ENCODE results near the gene MAT2A.
A peak's percentile ranks its signal among the peaks of the same experiment; 100 is the strongest.
"Not testable (repeated sequence)": the region's sequence is repeated elsewhere in the genome, so short reads cannot be mapped to it uniquely, and the experiment has no call there.

Gene MAT2A

DNA sequence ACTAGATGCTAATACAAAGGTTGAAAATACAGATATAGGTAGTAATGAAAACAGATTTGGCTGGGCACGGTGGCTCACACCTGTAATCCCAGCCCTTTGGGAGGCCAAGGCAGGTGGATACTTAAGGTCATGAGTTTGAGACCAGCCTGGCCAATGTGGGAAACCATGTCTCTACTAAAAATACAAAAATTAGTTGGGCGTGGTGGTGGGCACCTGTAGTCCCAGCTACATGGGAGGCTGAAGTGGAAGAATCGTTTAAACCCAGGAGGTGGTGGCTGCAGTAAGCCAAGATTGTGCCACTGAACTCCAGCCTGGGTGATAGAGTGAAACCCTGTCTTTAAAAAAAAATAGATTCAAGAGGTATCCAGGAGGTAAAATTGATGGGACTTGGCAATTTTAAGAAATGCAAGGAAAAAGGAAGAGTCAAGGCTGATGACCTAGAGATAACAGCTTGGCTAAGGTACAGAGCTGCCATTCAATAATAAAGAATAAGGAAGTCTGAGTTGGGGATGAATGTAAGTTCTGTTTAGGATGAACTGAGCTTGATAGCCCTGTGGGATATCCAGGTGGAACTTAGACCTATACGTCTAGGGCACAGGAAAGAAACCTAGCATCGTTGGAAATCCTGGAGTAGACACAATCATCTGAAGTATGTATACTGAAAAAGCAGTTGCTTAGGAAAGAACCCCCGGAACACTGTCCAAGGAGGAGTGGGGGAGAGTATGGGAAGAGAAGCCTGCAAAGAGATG is 9.1 kb downstream of the MAT2A start:
- no peak for DNase-seq (ENCODE audit: low read depth, low spot score)

DNA sequence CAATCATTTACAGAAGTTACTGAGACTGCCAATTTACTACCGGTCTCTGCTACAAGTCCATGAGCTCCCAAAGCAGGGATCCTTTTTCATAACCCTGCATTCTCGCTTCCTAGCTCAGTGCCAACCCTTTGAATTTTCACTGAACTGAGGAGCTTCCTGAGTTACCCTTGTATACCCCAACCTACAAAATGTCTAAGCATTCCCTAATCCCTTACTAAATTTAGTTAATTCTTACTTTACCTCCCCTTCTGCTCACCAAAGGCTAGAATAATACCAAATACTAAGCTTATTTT is 9.6 kb downstream of the MAT2A start:
- no peak for DNase-seq (ENCODE audit: low read depth, low spot score)

DNA sequence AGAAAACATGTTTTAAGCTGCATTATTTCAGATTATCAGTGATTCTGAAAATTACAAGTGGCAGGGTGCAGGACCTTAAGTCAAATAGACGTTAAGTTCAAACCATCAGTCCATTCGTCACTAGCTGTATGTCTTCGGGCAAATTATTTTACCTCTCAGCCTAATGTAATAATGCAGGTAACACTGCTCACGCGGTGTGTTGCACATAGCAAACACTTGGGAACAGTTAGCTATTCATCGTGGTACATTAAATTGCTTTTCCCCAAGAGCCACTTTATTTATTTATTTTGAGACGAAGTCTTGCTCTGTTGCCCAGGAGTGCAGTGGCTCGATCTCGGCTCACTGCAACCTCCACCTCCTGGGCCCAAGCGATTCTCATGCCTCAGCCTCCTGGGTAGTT is 10.1 kb downstream of the MAT2A start:
- DNase-seq (ENCODE audit: low read depth, low spot score), result no peak

DNA sequence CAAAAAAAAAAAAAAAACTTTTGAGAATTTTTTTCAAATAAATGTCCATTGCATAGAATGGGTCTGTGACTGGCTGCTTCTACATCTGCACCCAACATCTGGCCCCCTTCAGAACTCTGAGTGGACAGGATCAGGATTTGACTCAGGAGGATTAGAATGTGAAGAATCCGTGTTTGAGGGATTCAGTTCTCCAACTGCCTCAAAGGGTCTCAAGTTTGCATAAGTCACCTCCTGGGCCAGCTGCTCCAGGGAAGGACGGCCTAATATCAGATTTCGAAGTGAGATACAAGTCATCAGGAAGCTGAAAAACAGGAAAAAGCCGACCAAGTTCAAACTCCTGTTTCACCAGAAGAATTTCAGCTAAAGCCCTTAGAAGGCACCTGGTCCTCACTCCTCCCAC is 10.9 kb downstream of the MAT2A start:
- DNase-seq (ENCODE audit: low read depth, low spot score), result no peak

DNA sequence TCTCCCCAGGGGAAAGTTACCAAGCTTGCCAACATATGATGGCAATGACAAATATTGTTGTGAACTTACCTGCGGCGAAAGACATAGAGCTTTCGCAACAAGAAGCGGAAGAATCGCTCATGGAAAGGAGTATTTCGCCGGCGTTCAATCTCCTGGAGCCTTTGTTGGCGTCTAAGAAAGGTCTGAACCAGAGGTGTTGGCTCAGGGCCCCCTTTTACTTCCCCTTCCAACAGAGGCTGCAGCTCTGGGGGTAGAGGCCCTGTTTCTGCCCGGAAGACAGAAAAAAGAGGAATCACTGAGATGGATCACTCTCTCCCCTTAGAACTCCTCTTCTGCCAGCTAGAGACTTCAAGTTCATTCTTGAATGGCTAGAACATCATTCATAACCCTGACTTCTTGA is 11.5 kb downstream of the MAT2A start:
- no peak for DNase-seq (ENCODE audit: low read depth, low spot score)

DNA sequence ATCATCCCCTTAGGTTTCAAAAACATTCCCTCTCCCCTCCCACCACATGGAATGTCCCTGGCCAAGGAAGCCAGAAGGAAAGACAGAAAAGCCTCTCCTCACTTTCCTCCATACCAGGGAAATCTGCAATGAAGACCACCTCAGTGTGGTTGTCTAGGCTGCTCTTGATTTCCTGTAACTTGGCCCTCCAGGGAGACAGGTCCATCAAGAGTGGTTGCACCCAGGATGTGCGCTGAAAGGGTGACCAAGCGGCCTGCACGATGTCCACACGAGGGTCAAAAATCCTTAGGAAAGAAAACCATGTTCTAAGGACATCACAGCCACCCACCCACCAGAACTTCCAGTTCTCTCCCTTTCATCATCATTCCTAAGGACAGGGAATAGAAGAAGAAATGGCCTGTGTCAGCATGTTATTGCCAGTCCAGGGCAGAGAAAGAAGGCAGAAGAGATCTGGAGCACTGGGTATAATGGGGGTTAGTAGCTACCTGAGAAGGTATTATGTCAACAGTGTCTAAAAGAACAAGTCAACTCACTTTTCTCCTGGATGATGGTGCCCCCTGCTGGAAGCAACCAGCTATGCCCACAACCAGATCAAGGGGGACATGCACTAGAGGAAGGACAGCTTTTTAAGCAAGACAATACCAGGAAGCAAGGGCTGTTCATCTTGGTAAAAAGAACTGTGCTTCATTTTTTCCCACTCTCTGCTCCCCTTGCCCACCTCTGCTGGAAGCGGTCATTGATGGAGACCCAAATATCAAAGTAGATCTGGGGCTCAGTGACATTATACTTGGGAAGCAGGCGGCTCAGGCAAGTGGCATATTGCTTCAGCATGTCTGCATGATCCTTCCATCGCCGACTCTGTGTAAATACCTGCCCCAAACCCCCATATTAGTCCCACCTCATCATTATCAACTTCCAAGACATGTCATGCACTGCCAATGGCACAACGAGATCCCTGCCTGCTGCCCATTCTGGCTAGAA is 13.0 kb downstream of the MAT2A start:
- DNase-seq (ENCODE audit: low read depth, low spot score), result no peak

DNA sequence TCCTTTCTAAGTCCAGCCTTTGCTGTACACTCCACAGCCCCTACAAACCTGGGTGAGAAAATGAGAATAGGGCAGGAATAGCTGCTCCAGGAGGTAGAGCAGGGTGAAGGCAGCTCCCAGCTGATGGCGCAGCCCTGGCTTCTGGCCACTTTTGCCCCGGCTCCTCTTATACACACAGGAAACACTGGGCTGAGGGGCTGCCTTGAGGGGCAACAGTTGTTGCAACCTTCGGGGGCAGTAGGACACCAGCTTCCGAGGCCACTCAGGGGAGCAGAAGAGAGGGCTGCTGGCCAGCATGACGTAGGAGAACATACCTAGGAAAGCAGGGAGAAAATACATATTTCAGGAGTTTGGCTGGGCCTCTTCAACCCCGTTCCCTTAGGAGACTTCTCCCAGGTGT is 14.2 kb downstream of the MAT2A start:
- no peak for DNase-seq (ENCODE audit: low read depth, low spot score)

DNA sequence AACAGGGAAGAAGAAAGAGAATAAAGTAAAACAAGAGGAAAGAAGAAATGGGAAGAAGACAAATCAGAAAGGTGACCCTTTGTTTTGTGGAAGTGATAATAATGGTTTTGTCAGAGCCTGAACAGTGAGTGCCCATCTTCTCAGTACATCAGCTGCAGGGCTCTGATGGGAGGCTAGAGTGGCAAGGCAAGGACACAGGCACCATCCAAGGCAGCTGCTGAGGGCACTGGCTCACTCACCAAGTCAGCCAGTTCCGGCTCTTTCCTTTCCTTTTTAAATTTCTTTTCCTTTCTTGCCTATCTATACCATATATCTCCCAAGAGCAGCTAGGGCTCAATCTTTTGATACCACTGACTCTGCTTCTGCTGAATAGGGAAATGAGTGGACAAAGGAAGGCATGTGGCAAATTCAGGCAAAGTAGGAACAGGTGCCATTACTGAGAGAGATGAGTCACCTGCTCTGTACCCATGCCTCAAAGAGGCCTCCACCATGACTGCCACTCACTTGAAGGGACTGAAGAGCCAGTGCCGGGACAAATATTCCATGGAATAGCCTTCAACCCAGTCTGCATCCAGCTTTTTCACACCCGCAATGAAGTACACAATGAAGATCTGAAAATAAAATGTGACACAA is 16.1 kb downstream of the MAT2A start:
- DNase-seq (ENCODE audit: low read depth, low spot score), result no peak

DNA sequence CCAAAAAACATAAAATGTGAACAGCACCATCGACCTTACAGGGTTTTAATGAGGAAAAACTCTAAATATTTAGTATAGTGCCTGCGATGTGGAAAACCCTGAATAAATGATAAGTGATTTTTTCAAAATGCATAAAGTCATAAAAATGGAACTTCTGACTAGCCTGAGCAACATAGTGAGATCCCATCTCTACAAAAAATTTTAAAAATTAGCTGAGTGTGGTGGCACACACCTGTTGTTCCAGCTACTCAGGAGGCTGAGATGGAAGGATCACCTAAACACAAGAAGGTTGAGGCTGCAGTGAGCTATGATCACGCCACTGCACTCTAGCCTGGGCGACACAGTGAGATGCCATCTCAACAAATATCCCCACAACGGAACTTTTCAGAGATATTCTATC is 18.2 kb downstream of the MAT2A start:
- no peak for DNase-seq (ENCODE audit: low read depth, low spot score)

DNA sequence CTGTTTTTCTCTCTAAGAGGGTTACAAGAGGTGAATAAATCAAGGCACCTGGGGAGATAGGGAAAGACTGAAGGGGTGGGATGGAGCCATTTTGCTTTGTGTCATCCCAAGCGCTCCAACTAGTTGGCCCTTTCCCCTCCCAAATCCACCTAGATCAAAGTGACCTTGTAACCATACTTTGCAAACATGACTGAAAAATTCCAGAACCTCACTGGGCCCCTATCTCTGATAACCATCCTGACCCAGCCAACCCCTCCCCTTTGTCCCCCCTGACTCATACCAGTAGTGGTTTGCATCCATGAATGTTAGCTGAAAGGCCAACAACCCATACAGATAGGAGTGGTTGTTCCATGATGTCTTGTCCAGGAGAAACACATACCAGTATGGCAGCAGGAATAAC is 19.2 kb downstream of the MAT2A start:
- DNase-seq (ENCODE audit: low read depth, low spot score), result no peak

DNA sequence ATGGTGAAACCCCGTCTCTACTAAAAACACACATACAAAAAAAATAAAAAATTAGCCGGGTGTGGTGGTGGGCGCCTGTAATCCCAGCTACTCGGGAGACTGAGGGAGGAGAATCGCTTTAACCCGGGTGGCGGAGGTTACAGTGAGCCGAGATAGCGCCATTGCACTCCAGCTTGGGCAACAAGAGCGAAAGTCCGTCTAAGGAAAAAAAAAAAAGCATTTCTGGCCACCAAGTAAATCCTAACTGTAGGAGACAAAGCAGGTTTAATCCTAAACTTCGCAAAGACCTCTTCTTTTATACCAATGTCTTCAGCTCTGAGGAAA is 21.4 kb downstream of the MAT2A start:
- not testable (repeated sequence) for DNase-seq (ENCODE audit: low read depth, low spot score)

DNA sequence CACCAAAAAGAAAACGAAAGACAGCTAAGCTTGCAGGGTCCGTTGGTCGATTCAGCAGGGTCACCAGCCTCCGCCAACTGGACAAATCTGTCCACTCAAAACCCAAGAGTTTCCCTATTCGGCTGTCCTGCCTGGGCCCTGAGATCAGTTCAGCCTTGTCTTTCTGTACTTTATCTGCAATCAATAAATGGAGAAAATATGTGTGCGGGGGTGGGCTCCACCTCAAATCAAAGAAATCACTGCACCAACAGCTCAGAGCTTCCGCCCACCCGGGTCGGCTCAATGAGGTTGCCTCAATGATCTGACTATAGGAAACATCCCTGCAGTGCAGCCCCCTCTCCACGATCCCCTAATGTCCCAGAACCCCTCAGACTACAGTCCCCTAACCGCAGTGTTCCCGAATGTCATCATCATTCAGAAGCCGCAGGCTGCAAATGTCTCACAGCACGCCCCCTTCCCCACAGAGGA is 21.9 kb downstream of the MAT2A start:
- no peak for DNase-seq (ENCODE audit: low read depth, low spot score)

DNA sequence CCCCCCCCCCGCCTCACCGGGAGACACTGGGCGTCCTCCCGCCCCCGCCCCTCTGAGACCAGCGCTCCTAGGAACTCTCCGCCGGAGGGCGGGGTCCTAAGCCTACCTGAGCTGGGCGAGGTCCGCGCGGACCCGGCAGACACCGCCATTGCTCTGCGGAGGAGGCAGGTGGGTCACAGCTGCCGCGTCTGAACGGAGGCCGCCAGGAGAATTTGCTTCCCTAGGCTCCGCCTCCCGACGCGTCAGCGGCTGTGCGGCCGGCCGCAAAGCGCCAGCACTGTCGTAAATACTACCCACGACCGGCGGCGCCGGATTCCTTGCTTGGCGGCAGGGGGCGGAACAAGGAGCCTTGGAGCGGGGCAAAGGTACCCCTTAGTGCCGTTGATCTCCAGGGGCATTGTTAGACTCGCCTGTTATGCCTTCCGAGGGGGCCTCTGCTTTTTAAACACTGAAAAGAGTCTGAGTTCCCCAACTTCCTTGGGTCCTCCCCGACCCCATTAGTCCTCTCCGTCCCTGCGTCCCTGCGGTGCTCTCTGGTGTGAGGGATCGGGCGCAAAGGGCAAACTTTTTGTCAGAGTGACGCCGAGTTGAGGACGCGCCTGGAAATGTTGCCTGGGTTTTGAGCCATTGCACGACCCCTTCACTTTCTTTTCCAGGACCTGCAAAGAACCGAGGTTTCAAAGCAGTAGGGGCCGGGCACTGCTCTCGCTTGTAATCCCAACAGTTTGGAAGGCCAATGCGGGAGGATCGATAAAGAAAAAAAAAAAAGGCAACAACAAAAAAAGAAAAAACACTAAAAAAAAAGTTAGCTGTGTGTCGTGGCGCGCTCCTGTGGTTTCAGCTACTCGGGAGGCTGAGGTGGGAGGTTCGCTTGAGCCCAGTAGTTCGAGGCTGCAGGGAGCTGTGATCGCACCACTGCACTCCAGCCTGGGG is 22.6 kb downstream of the MAT2A start, which contains the start of gene GGCX:
TSS of gene GGCX (minus strand) at position 214 of the 933 bp plus-strand sequence. CDS start at position 149, 65 bp downstream.
- peak; percentile 86 for DNase-seq (ENCODE audit: low read depth, low spot score)

DNA sequence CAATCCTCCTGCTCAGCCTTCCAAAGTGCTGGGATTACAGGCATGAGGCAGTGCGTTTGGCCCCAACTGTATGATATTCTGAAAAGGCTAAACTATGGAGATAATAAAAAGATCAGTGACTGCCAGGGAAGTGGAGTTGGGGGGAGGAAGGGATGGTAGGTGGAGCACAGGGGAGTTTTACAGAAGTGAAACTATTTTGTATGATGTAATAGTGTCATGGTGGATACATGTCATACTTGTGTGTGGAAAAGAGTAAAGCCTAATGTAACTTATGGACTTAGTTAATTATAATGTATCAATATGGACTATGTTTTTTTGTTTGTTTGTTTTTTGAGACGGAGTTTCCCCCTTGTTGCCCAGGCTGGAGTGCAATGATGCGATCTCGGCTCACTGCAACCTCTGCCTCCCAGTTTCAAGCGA is 25.2 kb downstream of the MAT2A start:
- DNase-seq (ENCODE audit: low read depth, low spot score), result no peak

DNA sequence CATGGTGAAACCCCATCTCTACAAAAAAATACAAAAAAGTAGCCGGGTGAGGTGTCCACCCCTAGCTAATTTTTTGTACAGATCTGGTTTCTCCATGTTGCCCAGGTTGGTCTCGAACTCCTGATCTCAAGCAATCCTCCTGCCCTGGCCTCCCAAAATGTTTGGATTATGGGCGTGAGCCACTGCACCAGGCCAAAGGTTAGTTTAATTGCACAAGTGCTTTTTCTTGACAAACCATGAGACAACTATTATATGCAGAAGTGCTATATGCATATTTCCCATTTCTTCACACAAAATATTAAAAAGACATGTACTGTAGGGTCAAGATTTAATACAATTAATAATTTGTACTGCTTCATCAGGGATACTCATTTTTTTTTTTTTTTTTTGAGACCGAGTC is 27.3 kb downstream of the MAT2A start:
- DNase-seq (ENCODE audit: low read depth, low spot score), result no peak

DNA sequence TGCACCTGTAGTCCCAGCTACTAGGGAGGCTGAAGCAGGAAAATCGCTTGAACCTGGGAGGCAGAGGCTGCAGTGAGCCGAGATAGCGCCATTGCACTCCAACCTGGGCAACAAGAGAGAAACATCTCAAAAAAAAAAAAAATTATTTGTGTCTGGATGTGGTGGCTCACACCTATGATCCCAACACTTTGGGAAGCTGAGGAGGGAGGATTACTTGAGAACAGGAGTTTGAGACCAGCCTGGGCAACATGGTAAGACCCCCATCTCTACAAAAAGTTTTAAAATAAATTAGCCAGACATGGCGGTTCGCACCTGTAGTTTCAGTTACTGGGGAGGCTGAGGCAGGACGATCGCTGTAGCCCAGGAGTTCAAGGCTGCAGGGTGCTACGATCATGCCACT is 36.8 kb downstream of the MAT2A start:
- no peak for DNase-seq (ENCODE audit: low read depth, low spot score)

DNA sequence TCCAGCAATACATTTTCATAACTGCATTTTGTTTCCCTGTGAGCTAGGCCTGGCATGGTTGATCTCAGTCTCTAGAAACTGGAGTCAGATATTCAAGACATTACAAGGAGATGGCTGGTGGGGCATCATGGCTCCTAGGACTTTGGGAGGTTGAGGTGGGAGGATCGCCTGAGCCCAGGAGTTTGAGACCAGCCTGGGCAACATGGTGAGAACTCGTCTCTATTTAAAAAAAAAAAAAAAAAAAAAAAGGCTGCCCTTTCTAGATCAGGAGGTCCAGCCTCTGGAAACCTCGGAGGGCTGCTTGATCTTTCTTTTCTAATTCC is 38.1 kb downstream of the MAT2A start:
- DNase-seq (ENCODE audit: low read depth, low spot score), result no peak

DNA sequence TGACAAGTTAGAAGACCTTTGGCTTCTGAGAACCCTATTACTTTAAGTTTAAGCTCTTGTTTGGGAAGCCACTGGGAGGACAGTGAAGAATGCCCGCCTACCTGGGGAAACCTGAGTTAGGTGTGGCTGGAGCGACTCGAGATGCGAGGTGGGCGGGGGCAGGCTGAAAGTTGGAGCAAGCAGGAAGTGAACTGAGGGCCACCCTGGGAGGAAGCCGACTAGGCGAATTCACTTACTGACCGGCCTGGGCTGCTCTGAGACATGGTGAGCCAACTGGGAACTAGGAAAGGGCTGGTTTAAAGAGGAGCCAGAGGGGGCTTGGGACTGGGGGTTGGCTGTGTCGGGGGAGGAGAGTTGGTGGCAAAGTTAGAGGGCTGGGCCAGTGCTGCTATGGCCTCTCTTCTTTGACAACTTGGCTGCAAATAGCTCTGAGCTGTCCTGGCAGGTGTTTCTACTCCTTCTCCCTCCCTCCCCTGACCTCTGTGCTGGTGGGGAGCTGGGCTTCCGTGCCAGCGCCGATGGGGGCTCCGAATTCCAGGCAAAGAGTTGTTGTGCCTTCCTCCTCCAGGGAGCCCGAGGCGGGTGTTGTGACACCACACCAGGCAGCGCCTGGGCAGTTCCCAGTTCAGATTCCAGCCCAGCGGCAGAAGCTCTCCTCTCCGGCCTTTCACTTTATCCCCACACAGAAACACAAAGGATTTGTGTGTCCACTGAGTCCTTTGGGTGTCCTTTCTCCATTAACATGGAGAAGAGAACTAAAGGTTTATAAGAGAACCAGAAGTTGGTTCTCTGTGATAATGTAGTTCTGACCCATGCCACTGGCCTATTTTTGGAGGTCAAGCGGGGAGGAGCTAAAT is 38.6 kb downstream of the MAT2A start, which contains the start of gene VAMP8:
TSS of gene VAMP8 (plus strand) at position 201 of the 857 bp plus-strand sequence. CDS start at position 262, 61 bp downstream.
- DNase-seq (ENCODE audit: low read depth, low spot score), result peak; percentile 52

DNA sequence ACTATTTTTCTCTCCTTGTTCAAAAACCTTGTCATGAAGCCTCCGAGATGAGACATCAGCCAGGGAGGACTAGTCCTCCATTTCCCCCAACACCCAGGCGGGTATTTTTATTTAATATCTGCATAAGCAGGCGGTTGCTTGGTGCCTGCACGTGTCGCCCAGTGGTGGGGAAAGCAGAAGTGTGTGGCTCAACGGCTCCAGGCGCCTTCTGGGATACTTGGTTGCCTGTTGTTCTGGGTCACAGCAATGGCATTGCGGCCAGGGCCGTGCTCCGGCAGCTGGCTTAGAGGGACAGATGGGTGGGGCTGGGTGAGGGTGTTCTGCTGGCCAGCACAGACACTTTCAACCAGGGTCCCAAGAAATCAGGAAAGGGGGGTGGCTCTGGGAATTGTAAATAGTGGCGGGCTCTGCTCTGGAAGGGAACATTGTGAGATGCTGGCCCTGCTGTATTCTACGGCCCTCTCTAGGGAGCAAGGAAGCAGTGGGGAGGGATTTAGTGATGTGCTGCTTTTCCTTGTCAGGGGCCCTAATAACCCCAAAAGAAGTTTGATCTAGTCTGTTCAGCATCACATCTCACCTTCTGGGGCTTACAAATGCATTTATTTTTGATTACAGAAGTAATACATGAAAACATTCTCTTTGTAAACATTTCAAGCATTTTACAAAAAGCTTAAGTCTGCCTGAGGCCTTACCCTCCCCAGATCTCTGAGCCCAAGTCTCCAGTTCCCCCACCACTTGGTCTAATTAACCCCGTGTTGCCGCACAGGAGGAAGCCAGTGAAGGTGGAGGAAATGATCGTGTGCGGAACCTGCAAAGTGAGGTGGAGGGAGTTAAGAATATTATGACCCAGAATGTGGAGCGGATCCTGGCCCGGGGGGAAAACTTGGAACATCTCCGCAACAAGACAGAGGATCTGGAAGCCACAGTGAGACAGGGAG is 39.5 kb downstream of the MAT2A start:
- DNase-seq (ENCODE audit: low read depth, low spot score), result no peak

Data from iPS DF 19.7 (cell line).